Neural progenitor cell (in vitro differentiated cells): ENCODE results near the gene TGFB1.
A peak's percentile ranks its signal among the peaks of the same experiment; 100 is the strongest.

Experiments used
- CTCF ChIP-seq: fragments of 200-600 bp; sonication (generic); IDR thresholded peaks from 2 replicates; pipeline ENCODE4 v1.5.1; 2017; ENCODE audit warnings: antibody characterized with exemption, mild to moderate bottlenecking
- EZH2phosphoT487 ChIP-seq: fragments of 200-600 bp; sonication (generic); IDR thresholded peaks from 2 replicates; pipeline ENCODE4 v1.6.1; 2017; ENCODE audit warnings: antibody characterized with exemption

GRCh38 chr19:41366089-41366488 is 12.4 kb upstream of the TGFB1 start:
- peak; percentile 21 for TF ChIP-seq CTCF
- TF ChIP-seq EZH2phosphoT487, result no peak
